ENCODE measurements around the gene LCE1C.

Gene LCE1C

DNA sequence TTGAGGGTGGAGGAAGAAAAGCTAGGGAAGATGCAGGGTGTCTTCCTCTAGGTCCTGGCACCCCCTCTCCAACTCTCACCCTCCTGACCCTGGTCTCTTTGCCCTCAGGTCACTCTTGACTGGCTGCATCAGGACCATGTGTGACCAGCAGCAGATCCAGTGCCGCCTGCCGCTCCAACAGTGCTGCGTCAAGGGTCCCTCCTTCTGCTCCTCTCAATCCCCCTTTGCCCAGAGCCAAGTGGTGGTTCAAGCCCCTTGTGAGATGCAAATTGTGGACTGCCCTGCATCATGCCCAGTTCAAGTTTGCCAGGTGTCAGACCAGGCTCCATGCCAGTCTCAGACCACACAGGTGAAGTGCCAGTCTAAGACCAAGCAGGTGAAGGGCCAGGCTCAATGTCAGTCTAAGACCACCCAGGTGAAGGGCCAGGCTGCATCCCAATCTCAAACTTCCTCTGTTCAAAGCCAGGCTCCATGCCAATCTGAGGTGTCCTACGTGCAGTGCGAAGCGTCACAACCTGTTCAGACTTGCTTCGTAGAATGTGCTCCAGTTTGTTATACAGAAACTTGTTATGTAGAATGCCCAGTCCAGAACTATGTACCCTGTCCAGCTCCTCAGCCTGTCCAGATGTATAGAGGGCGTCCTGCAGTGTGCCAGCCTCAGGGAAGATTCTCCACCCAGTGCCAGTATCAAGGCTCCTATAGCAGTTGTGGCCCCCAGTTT is 46.8 kb downstream of the LCE1C start:
- DNase-seq: no peak

GRCh38 chr1:152758636-152759035 is 47.8 kb downstream of the LCE1C start:
- no peak for DNase-seq

DNA sequence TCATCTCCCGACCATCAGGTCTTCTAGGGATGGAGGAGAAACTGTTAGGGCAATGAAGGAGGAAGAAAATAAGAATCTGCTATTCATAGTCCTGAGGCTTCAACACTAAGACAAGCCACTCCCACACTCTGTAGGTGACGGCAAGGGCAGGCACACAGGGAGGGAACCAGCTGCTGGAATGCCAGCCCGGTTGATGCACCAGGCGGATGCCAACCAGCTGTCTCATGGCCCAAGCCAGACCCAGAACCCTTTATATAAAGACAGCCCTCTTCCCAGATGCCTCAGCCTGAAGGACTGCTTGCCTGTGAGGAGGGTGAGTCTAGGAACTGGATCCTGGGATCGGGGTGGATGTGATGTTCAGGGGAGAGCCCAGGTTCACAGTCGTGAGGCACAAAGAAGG is 48.7 kb downstream of the LCE1C start, which contains the start of gene KPRP:
Gene KPRP, plus strand, starts transcription at position 279 of the 400 bp plus-strand sequence. CDS start 1,564 bp downstream, outside the sequence.
- DNase-seq: no peak

- no peak for DNase-seq
Observed at GRCh38 chr1:152756872-152757271, 49.6 kb downstream of the LCE1C start.

All from CD4-positive, alpha-beta T cell treated with Interleukin-4 for 1 hour (primary cell).